ENCODE data around the gene KIRREL2.

The KIRREL2 gene

DNA sequence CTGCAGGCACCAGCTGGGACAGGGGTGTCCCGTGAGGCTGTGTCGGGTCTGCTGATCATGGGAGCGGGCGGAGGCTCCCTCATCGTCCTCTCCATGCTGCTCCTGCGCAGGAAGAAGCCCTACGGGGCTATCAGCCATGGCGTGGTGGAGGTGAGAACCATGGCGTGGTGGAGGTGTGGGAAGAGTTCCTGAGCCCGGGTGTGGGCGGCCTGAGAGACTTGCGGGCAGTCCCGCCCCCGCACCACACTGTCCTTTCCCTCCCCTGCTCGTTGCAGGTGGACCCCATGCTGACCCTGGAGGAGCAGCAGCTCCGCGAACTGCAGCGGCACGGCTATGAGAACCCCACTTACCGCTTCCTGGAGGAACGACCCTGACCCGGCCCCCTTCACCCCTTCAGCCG is 22.4 kb downstream of the KIRREL2 start:
- Mint-ChIP-seq H3K4me1 (peaks cover 6% of the 10 kb centered on the region), H3K27me3 (ENCODE audit: low read depth) (peaks cover 5% of the 10 kb centered on the region), H3K27ac (no peak overlapping the region), H3K9me3 (no peaks in the 10 kb centered on the region), H3K4me3 (no peak overlapping the region), H3K36me3 (ENCODE audit: low read depth) (peaks cover 23% of the 10 kb centered on the region)
- TF ChIP-seq, protein P1, sequence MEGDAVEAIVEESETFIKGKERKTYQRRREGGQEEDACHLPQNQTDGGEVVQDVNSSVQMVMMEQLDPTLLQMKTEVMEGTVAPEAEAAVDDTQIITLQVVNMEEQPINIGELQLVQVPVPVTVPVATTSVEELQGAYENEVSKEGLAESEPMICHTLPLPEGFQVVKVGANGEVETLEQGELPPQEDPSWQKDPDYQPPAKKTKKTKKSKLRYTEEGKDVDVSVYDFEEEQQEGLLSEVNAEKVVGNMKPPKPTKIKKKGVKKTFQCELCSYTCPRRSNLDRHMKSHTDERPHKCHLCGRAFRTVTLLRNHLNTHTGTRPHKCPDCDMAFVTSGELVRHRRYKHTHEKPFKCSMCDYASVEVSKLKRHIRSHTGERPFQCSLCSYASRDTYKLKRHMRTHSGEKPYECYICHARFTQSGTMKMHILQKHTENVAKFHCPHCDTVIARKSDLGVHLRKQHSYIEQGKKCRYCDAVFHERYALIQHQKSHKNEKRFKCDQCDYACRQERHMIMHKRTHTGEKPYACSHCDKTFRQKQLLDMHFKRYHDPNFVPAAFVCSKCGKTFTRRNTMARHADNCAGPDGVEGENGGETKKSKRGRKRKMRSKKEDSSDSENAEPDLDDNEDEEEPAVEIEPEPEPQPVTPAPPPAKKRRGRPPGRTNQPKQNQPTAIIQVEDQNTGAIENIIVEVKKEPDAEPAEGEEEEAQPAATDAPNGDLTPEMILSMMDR (IDR thresholded peaks at IDR 0.05; ENCODE audit: unreplicated experiment in 3 of 3) = no peak

GRCh38 chr19:35879770-35880317 is 23.1 kb downstream of the KIRREL2 start:
- Mint-ChIP-seq H3K4me1 (peaks cover 6% of the 10 kb centered on the region), H3K27me3 (ENCODE audit: low read depth) (peaks cover 5% of the 10 kb centered on the region), H3K36me3 (ENCODE audit: low read depth) (peaks cover 20% of the 10 kb centered on the region), H3K9me3 (no peaks in the 10 kb centered on the region), H3K27ac (peak overlapping the region in 1 of 3 experiments; percentile 30), H3K4me3 (no peak overlapping the region)
- TF ChIP-seq, protein P1 (IDR thresholded peaks at IDR 0.05; ENCODE audit: unreplicated experiment in 3 of 3) = no peak

GRCh38 chr19:35882114-35882832 is 25.6 kb downstream of the KIRREL2 start:
- Mint-ChIP-seq H3K4me3 (no peak overlapping the region), H3K27ac (no peak overlapping the region), H3K9me3 (no peaks in the 10 kb centered on the region), H3K36me3 (ENCODE audit: low read depth) (peaks cover 11% of the 10 kb centered on the region), H3K4me1 (peaks cover 6% of the 10 kb centered on the region), H3K27me3 (ENCODE audit: low read depth) (peaks cover 4% of the 10 kb centered on the region)
- TF ChIP-seq, protein P1 (IDR thresholded peaks at IDR 0.05; ENCODE audit: unreplicated experiment in 3 of 3) = peak; percentile 50 to 63 (median 61)

- no peaks in the 10 kb centered on the region for H3K9me3 Mint-ChIP-seq
- peaks cover 6% of the 10 kb centered on the region for H3K27me3 Mint-ChIP-seq (ENCODE audit: low read depth)
- H3K27ac Mint-ChIP-seq = no peak overlapping the region
- H3K4me1 Mint-ChIP-seq = peaks cover 6% of the 10 kb centered on the region
- peaks cover 17% of the 10 kb centered on the region for H3K36me3 Mint-ChIP-seq (ENCODE audit: low read depth)
- TF ChIP-seq, protein P1 (IDR thresholded peaks at IDR 0.05; ENCODE audit: unreplicated experiment in 3 of 3) = no peak
- H3K4me3 Mint-ChIP-seq = no peak overlapping the region
These were observed 27.2 kb downstream of the KIRREL2 start for GRCh38 chr19:35883882-35884281.

DNA sequence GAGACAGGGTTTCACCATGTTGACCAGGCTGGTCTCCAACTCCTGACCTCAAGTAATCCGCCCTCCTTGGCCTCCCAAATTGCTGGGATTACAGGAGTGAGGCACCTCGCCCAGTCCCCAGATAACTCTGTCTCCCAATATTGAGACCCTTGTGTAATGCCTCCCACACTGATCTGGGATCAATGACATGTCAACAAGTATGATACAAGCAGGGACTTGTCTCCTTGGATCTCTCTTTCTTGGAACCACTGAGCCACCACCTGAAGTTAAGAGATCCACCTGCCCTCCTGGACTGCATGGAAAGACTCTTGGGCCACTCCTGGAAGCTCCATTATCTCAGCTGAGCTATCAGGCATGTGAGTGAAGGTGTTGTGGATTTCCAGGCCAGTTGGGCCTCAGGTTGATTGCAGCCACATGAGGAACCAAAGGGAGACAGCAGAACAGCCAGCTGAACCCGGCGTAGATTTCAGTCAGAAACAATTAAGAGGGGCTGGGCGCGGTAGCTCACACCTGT is 28.6 kb downstream of the KIRREL2 start:
- no peak overlapping the region for H3K27ac Mint-ChIP-seq
- H3K27me3 Mint-ChIP-seq (ENCODE audit: low read depth) = peaks cover 6% of the 10 kb centered on the region
- H3K9me3 Mint-ChIP-seq = no peaks in the 10 kb centered on the region
- TF ChIP-seq, protein P1 (IDR thresholded peaks at IDR 0.05; ENCODE audit: unreplicated experiment in 3 of 3) = no peak
- no peak overlapping the region for H3K4me3 Mint-ChIP-seq
- no peaks in the 10 kb centered on the region for H3K4me1 Mint-ChIP-seq
- peaks cover 24% of the 10 kb centered on the region for H3K36me3 Mint-ChIP-seq (ENCODE audit: low read depth)

Data from nephron (organoid).